Activated B cell treated with CpG ODN at 0.5 μM for 24 hours (primary cell): Measurements from ENCODE around the gene TMEM238. TPM values are rescaled to one million over a fixed set of nuclear protein-coding genes. Genes with fewer than 3 reads are reported as not detected.

ENCODE experiments used
- ATAC-seq: fragments of 200-7000 bp; cut with Tn5 transposase; one replicate; pipeline ENCODE4 v1.10.0; 2021; ENCODE audit warnings: low read depth, mild to moderate bottlenecking, moderate library complexity
- CTCF ChIA-PET: fragments of 350-600 bp; sonication (Branson Sonifier 250); formaldehyde crosslinking; loops from one replicate; lab custom pipeline; 2021; ENCODE audit warnings: antibody characterized with exemption; lab: Charles Lee
- POLR2A ChIA-PET: fragments of 350-600 bp; sonication (Branson Sonifier 250); formaldehyde crosslinking; loops from one replicate; lab custom pipeline; 2021; ENCODE audit warnings: antibody characterized with exemption; lab: Charles Lee
- DNase-seq: peaks from one replicate; pipeline ENCODE4 v3.0.0; 2022
- H3K27ac Mint-ChIP-seq: one replicate; pipeline ENCODE4 v1.8.0; 2020; ENCODE audit warnings: mixed read lengths
- H3K27me3 Mint-ChIP-seq: one replicate; pipeline ENCODE4 v1.8.0; 2021; ENCODE audit warnings: mixed read lengths
- H3K36me3 Mint-ChIP-seq: one replicate; pipeline ENCODE4 v1.8.0; 2021; ENCODE audit warnings: low read depth, mixed read lengths
- H3K4me1 Mint-ChIP-seq: one replicate; pipeline ENCODE4 v1.8.0; 2021; ENCODE audit warnings: mixed read lengths
- H3K4me3 Mint-ChIP-seq: one replicate; pipeline ENCODE4 v1.8.0; 2020; ENCODE audit warnings: mild to moderate bottlenecking, mixed read lengths
- H3K9me3 Mint-ChIP-seq: one replicate; pipeline ENCODE4 v1.8.0; 2020; ENCODE audit warnings: mixed read lengths
- CTCF ChIP-seq: fragments of 200-600 bp; IDR thresholded peaks from one replicate; pipeline ENCODE4 v1.8.0; 2022; ENCODE audit warnings: antibody characterized with exemption, mild to moderate bottlenecking
- intact Hi-C: fragments of 100-400 bp; cut with micrococcal nuclease; formaldehyde crosslinking; loops from one replicate; pipeline ENCODE4 v1.15.1; 2024
- total RNA-seq: library from RNA; stranded (reverse); gene quantifications from 2 replicates; pipeline ENCODE4 v1.2.3, GENCODE V29; 2022

The TMEM238 gene
- total RNA-seq, 1 donor from 2014 or later, result 3.8 TPM

- intact Hi-C loops, result no loop called here
- ATAC-seq (no peak), DNase-seq (no peak)
- no peak overlapping the region for H3K4me3 Mint-ChIP-seq
- no peak overlapping the region for H3K27ac Mint-ChIP-seq
- TF ChIP-seq CTCF, result no peak
- no peaks in the 10 kb centered on the region for H3K27me3 Mint-ChIP-seq
- POLR2A ChIA-PET, result interaction anchor here (11.4 kb wide), 1 partner anchor 12 kb away, joined by 215 read pairs; the partner anchor contains the start of genes RPL28 and TMEM238
- H3K36me3 Mint-ChIP-seq, result peaks cover 38% of the 10 kb centered on the region
- peaks cover under 1% of the 10 kb centered on the region for H3K4me1 Mint-ChIP-seq
- CTCF ChIA-PET, result no interaction called here
- no peaks in the 10 kb centered on the region for H3K9me3 Mint-ChIP-seq
Measured at GRCh38 chr19:55400281-55401087, 16.4 kb upstream of the TMEM238 start.

- intact Hi-C loops, result no loop called here
- DNase-seq (no peak), ATAC-seq (no peak)
- ChIA-PET CTCF (no interaction called here), POLR2A (interaction anchor here (0.9 to 11.4 kb wide), 3 partner anchors 9 to 10 kb away, joined by 3 to 215 read pairs (median 9); partner anchors contain the start of genes RPL28, TMEM238 and UBE2S)
- no peak for TF ChIP-seq CTCF
- Mint-ChIP-seq H3K4me3 (no peak overlapping the region), H3K27me3 (no peaks in the 10 kb centered on the region), H3K27ac (no peak overlapping the region), H3K9me3 (no peaks in the 10 kb centered on the region), H3K36me3 (peaks cover 29% of the 10 kb centered on the region), H3K4me1 (no peaks in the 10 kb centered on the region)
Measured at GRCh38 chr19:55398200-55398925, 14.3 kb upstream of the TMEM238 start.

- intact Hi-C loops, result no loop called here
- Mint-ChIP-seq H3K4me1 (peaks cover 25% of the 10 kb centered on the region), H3K9me3 (no peaks in the 10 kb centered on the region), H3K27me3 (no peaks in the 10 kb centered on the region), H3K4me3 (no peak overlapping the region), H3K36me3 (peaks cover 48% of the 10 kb centered on the region), H3K27ac (no peak overlapping the region)
- ATAC-seq (no peak), DNase-seq (no peak)
- CTCF ChIA-PET, result no interaction called here
- TF ChIP-seq CTCF, result no peak
- POLR2A ChIA-PET, result interaction anchor here (1.1 to 11.3 kb wide), 2 partner anchors 9 kb away, joined by 6 to 215 read pairs; partner anchors contain the start of genes TMEM238 and UBE2S
Measured at GRCh38 chr19:55392820-55393761, 9.0 kb upstream of the TMEM238 start.

GRCh38 chr19:55391702-55392615, 7.9 kb upstream of the TMEM238 start:
- CTCF ChIA-PET, result no interaction called here
- H3K36me3 Mint-ChIP-seq, result peaks cover 59% of the 10 kb centered on the region

More at GRCh38 chr19:55391702-55392615, 7.9 kb upstream of the TMEM238 start:
- H3K4me3 Mint-ChIP-seq, result no peak overlapping the region
- H3K9me3 Mint-ChIP-seq, result no peaks in the 10 kb centered on the region
- DNase-seq (no peak), ATAC-seq (no peak)
- H3K27me3 Mint-ChIP-seq, result no peaks in the 10 kb centered on the region
- intact Hi-C loops, result no loop called here
- no peak for TF ChIP-seq CTCF
- no peak overlapping the region for H3K27ac Mint-ChIP-seq
- peaks cover 36% of the 10 kb centered on the region for H3K4me1 Mint-ChIP-seq
- POLR2A ChIA-PET, result interaction anchor here (11.3 kb wide), 1 partner anchor 11 kb away, joined by 215 read pairs; the partner anchor contains the start of gene UBE2S
